OCI-LY1 (cell line): ENCODE data around the gene OR6S1.

ENCODE experiments used
- H2AFZ ChIP-seq: fragments of 200-600 bp; sonication (generic), shearing (Covaris generic); 2 replicates; pipeline ENCODE4 v1.6.0; 2014; ENCODE audit warnings: antibody characterized with exemption, mild to moderate bottlenecking, low read length
- H3F3A ChIP-seq: fragments of 200-600 bp; sonication (generic), shearing (Covaris generic); 2 replicates; pipeline ENCODE4 v1.6.0; 2014; ENCODE audit warnings: mild to moderate bottlenecking, antibody characterized with exemption, low read length, moderate library complexity; ENCODE audit not compliant: insufficient read depth
- H3K27ac ChIP-seq: fragments of 200-600 bp; sonication (generic); 2 replicates; pipeline ENCODE4 v1.5.1; 2014; ENCODE audit warnings: low read length, mixed run types, mild to moderate bottlenecking, low read depth; ENCODE audit not compliant: poor library complexity, severe bottlenecking
- H3K27me3 ChIP-seq: fragments of 200-600 bp; sonication (generic); 2 replicates; pipeline ENCODE4 v1.6.0; 2014; ENCODE audit warnings: antibody characterized with exemption, mild to moderate bottlenecking, low read length, moderate library complexity; ENCODE audit not compliant: insufficient read depth
- H3K36me3 ChIP-seq: fragments of 200-600 bp; sonication (generic); 2 replicates; pipeline ENCODE4 v1.6.1; 2014; ENCODE audit warnings: mild to moderate bottlenecking, antibody characterized with exemption, low read length, moderate library complexity, mixed read lengths; ENCODE audit not compliant: insufficient read depth
- H3K4me1 ChIP-seq: fragments of 200-600 bp; sonication (generic); 2 replicates; pipeline ENCODE4 v1.5.1; 2014; ENCODE audit warnings: mild to moderate bottlenecking, low read length, moderate library complexity; ENCODE audit not compliant: insufficient read depth, severe bottlenecking
- H3K4me2 ChIP-seq: fragments of 200-600 bp; sonication (generic), shearing (Covaris generic); 2 replicates; pipeline ENCODE4 v1.6.1; 2014; ENCODE audit warnings: low read length
- H3K4me3 ChIP-seq: fragments of 200-600 bp; sonication (generic); 2 replicates; pipeline ENCODE4 v1.5.1; 2014; ENCODE audit warnings: low read length, low read depth, mild to moderate bottlenecking, mixed read lengths; ENCODE audit not compliant: poor library complexity, severe bottlenecking
- H3K79me2 ChIP-seq: fragments of 200-600 bp; shearing (Covaris generic); 2 replicates; pipeline ENCODE4 v1.6.1; 2016; ENCODE audit warnings: mixed run types, low read length, mixed read lengths; ENCODE audit not compliant: insufficient read depth
- H3K9ac ChIP-seq: fragments of 200-600 bp; sonication (generic), shearing (Covaris generic); 2 replicates; pipeline ENCODE4 v1.6.1; 2014; ENCODE audit warnings: mild to moderate bottlenecking, low read length, mixed read lengths
- H3K9me2 ChIP-seq: fragments of 200-600 bp; sonication (generic), shearing (Covaris generic); 2 replicates; pipeline ENCODE4 v1.6.1; 2014; ENCODE audit warnings: low read depth, mild to moderate bottlenecking, low read length, mixed read lengths
- H3K9me3 ChIP-seq: fragments of 200-600 bp; shearing (Covaris generic); 2 replicates; pipeline ENCODE4 v1.6.1; 2014; ENCODE audit warnings: low read length, mixed read lengths
- H4K20me1 ChIP-seq: fragments of 200-600 bp; sonication (generic), shearing (Covaris generic); 2 replicates; pipeline ENCODE4 v1.6.0; 2016; ENCODE audit warnings: mild to moderate bottlenecking, low read length; ENCODE audit not compliant: insufficient read depth
- EZH2 ChIP-seq: fragments of 200-600 bp; sonication (generic), shearing (Covaris generic); IDR thresholded peaks from 2 replicates; pipeline ENCODE4 v1.8.0; 2017; ENCODE audit warnings: borderline replicate concordance, mixed run types, mild to moderate bottlenecking, antibody characterized with exemption, low read length, moderate library complexity, mixed read lengths
- TF ChIP-seq, protein P1 (sequence below): fragments of 200-600 bp; sonication (generic), shearing (Covaris generic); IDR thresholded peaks from 2 replicates; pipeline ENCODE4 v1.5.1; 2017; ENCODE audit warnings: mild to moderate bottlenecking, antibody characterized with exemption, low read length, moderate library complexity, mixed read lengths

OR6S1 gene

DNA sequence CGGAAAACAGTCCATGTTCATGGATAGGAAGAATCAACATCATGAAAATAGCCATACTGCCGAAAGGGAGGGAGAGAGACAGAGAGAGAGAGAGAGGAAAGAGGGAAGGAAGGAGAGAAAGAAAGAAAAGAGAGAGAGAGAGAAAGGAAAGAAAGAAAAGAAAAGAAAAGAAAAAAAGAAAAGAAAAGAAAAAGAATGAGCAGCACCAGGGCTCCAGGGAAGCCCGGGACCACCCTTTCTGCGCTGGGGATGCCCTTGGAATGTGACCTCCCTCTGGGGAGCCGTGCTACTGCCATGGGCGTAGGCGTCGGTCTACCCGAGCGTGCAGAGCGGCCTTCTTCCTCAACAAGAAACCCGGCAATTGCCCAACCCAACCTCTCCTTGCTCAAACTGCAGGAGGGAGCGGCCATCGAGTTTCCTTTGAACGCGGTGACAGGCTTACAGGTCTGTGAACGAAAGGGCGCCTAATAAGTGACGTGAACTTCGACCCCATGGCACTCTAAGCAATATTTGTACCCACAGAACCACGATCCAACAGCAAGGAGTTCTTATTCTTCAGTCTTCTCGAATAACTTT is 16.9 kb downstream of the OR6S1 start:
- TF ChIP-seq, protein P1, sequence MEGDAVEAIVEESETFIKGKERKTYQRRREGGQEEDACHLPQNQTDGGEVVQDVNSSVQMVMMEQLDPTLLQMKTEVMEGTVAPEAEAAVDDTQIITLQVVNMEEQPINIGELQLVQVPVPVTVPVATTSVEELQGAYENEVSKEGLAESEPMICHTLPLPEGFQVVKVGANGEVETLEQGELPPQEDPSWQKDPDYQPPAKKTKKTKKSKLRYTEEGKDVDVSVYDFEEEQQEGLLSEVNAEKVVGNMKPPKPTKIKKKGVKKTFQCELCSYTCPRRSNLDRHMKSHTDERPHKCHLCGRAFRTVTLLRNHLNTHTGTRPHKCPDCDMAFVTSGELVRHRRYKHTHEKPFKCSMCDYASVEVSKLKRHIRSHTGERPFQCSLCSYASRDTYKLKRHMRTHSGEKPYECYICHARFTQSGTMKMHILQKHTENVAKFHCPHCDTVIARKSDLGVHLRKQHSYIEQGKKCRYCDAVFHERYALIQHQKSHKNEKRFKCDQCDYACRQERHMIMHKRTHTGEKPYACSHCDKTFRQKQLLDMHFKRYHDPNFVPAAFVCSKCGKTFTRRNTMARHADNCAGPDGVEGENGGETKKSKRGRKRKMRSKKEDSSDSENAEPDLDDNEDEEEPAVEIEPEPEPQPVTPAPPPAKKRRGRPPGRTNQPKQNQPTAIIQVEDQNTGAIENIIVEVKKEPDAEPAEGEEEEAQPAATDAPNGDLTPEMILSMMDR: no peak
- no peak for TF ChIP-seq EZH2
- H3F3A ChIP-seq: no peaks in the 10 kb centered on the region
- H3K4me1 ChIP-seq: peaks cover 52% of the 10 kb centered on the region
- peak overlapping the region; percentile 80 for H3K4me2 ChIP-seq
- no peak overlapping the region for H3K27ac ChIP-seq
- H3K79me2 ChIP-seq: no peaks in the 10 kb centered on the region
- H2AFZ ChIP-seq: no peak overlapping the region
- no peaks in the 10 kb centered on the region for H3K36me3 ChIP-seq
- H3K4me3 ChIP-seq: peak overlapping the region; percentile 55
- H3K9me3 ChIP-seq: no peaks in the 10 kb centered on the region
- peaks cover 8% of the 10 kb centered on the region; the same call in 1 of the 2 replicates for H3K27me3 ChIP-seq
- no peaks in the 10 kb centered on the region for H3K9me2 ChIP-seq
- peak overlapping the region; percentile 29; the same call in 1 of the 2 replicates for H3K9ac ChIP-seq
- no peaks in the 10 kb centered on the region for H4K20me1 ChIP-seq

DNA sequence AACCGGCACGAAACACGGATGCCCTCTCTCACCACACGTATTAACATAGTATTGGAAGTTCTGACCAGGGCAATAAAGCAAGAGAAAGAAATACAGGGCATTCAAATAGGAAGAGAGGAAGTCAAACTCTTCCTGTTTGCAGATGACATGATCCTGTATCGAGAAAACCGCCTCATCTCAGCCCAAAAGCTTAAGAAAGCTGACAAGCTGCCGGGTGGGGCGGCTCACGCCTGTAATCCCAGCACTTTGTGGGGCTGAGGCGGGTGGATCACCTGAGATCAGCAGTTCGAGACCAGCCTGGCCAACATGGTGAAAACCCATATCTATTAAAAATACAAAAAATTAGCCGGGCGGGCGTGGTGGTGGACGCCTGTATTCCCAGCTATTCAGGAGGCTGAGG is 17.7 kb downstream of the OR6S1 start:
- Histone ChIP-seq H3K36me3 (no peaks in the 10 kb centered on the region), H3K9me3 (no peaks in the 10 kb centered on the region), H3K9ac (no peak overlapping the region), H3K4me3 (peak overlapping the region; percentile 55), H4K20me1 (no peaks in the 10 kb centered on the region), H3K4me1 (peaks cover 52% of the 10 kb centered on the region), H2AFZ (no peak overlapping the region), H3F3A (no peaks in the 10 kb centered on the region), H3K79me2 (no peaks in the 10 kb centered on the region), H3K27ac (no peak overlapping the region), H3K9me2 (no peaks in the 10 kb centered on the region), H3K27me3 (peaks cover 8% of the 10 kb centered on the region; the same call in 1 of the 2 replicates), H3K4me2 (peak overlapping the region; percentile 80)
- TF ChIP-seq, protein P1: no peak
- no peak for TF ChIP-seq EZH2

DNA sequence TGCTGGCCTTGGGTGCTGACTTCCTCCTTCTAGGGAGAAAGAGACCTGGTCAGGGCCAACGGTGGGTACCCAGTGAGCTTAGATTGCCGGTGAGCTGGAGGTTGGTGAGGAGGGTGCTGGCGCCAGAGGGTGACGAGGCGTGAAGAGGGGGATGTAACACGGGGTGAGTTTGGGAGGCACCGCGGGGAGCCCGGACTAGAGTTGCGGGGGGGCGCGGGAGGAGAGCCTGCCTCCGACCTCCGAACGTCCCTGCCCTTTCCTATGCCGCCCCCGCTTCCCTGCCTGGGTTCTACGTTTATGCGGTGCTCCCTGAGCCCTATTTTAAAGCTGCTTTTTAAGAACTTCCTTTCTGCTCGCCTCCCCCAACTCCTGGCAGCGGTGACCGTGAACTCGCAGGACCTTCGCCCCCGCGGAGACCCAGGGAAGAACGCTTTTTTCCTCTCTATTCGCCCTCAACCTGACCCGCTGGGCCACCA is 18.6 kb downstream of the OR6S1 start:
- Histone ChIP-seq H3K27ac (no peak overlapping the region), H3K4me2 (peak overlapping the region; percentile 80), H2AFZ (no peak overlapping the region), H3K9ac (no peak overlapping the region), H3K9me2 (no peaks in the 10 kb centered on the region), H3K27me3 (peaks cover 8% of the 10 kb centered on the region; the same call in 1 of the 2 replicates), H3K9me3 (no peaks in the 10 kb centered on the region), H4K20me1 (no peaks in the 10 kb centered on the region), H3K4me1 (peaks cover 50% of the 10 kb centered on the region), H3K36me3 (no peaks in the 10 kb centered on the region), H3K4me3 (peak overlapping the region; percentile 44), H3K79me2 (no peaks in the 10 kb centered on the region), H3F3A (no peaks in the 10 kb centered on the region)
- no peak for TF ChIP-seq EZH2
- TF ChIP-seq, protein P1: no peak
